OCI-LY1 (cell line): ENCODE data around the gene PTGDR2.

Experiments used
- EZH2 ChIP-seq: fragments of 200-600 bp; sonication (generic), shearing (Covaris generic); IDR thresholded peaks from 2 replicates; pipeline ENCODE4 v1.8.0; 2017; ENCODE audit warnings: borderline replicate concordance, mixed run types, mild to moderate bottlenecking, antibody characterized with exemption, low read length, moderate library complexity, mixed read lengths
- TF ChIP-seq, protein P1 (sequence below): fragments of 200-600 bp; sonication (generic), shearing (Covaris generic); IDR thresholded peaks from 2 replicates; pipeline ENCODE4 v1.5.1; 2017; ENCODE audit warnings: mild to moderate bottlenecking, antibody characterized with exemption, low read length, moderate library complexity, mixed read lengths

DNA sequence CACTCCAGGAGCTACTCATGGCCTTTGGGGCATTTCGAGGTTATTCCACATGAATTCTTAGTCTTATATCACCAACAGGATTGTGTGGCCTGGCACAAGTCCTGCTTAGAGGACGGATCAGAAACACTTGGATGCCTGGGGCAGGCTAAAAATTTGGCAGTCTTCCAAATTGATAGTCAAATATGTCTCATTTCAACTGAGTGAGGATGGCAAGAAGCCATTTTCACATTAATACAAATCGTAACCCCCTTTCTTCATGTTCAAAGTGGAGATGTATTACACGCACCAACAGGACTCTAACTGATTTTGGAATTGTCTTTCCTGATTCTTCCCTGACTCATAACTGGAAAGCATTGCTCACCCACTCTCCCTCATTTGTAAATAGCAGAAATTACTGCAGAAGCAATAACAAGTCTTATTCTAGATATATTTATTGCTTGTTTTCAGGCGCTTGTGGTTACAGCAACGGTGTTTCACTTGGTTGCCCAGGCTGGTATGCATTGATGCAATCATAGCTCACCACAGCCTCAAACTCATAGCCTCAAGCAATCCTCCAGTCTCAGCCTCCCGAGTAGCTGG, 24.2 kb downstream of the PTGDR2 start:
- TF ChIP-seq, protein P1, sequence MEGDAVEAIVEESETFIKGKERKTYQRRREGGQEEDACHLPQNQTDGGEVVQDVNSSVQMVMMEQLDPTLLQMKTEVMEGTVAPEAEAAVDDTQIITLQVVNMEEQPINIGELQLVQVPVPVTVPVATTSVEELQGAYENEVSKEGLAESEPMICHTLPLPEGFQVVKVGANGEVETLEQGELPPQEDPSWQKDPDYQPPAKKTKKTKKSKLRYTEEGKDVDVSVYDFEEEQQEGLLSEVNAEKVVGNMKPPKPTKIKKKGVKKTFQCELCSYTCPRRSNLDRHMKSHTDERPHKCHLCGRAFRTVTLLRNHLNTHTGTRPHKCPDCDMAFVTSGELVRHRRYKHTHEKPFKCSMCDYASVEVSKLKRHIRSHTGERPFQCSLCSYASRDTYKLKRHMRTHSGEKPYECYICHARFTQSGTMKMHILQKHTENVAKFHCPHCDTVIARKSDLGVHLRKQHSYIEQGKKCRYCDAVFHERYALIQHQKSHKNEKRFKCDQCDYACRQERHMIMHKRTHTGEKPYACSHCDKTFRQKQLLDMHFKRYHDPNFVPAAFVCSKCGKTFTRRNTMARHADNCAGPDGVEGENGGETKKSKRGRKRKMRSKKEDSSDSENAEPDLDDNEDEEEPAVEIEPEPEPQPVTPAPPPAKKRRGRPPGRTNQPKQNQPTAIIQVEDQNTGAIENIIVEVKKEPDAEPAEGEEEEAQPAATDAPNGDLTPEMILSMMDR, result no peak
- no peak for TF ChIP-seq EZH2
